ENCODE data around the gene CALML4. TPM values are rescaled to one million over a fixed set of nuclear protein-coding genes. Genes with fewer than 3 reads are reported as not detected.

CALML4 gene
- total and polyA plus RNA-seq, 7 donors = 0.85 to 2.2 (median 1.4) TPM

GRCh38 chr15:68205954-68206539 is 915 bp upstream of the CALML4 start:
- 68 to 72% (median 70%) methylated on average over 14 of the region's 14 CpGs for WGBS, 3 donors
- DNase-seq (peak; percentile 62 to 76), ATAC-seq (peak in 2 of 4 donors; percentile 18 to 33)
- intact Hi-C loops (cut with DNase I) = no loop called here
- Histone ChIP-seq H3K4me1 (peaks cover 15% of the 10 kb centered on the region), H3K4me3 (peak overlapping the region; percentile 50), H3K36me3 (ENCODE audit: insufficient read depth in 1 of 2, low read depth in 1 of 2) (no peaks in the 10 kb centered on the region), H3K27ac (no peak overlapping the region), H3K27me3 (ENCODE audit: insufficient read depth in 3 of 3, low read length in 2 of 3) (no peaks in the 10 kb centered on the region), H3K9me3 (no peaks in the 10 kb centered on the region)
- TF ChIP-seq CTCF (IDR thresholded peaks at IDR 0.05) = no peak

- DNase-seq (no peak), ATAC-seq (peak in 1 of 4 donors; percentile 17)
- Histone ChIP-seq H3K9me3 (no peaks in the 10 kb centered on the region), H3K36me3 (ENCODE audit: insufficient read depth in 1 of 2, low read depth in 1 of 2) (no peaks in the 10 kb centered on the region), H3K27me3 (ENCODE audit: insufficient read depth in 3 of 3, low read length in 2 of 3) (no peaks in the 10 kb centered on the region), H3K4me3 (peak overlapping the region; percentile 50), H3K4me1 (peaks cover 15% of the 10 kb centered on the region), H3K27ac (no peak overlapping the region)
- 57 to 62% (median 60%) methylated on average over 13 of the region's 13 CpGs for WGBS, 3 donors
- intact Hi-C loops (cut with DNase I) = no loop called here
- no peak for TF ChIP-seq CTCF (IDR thresholded peaks at IDR 0.05)
Observed at GRCh38 chr15:68205558-68205944, 419 bp upstream of the CALML4 start.

- no peak overlapping the region for H3K27ac ChIP-seq
- ATAC-seq (no peak), DNase-seq (no peak)
- no peaks in the 10 kb centered on the region for H3K36me3 ChIP-seq (ENCODE audit: insufficient read depth in 1 of 2, low read depth in 1 of 2)
- H3K27me3 ChIP-seq (ENCODE audit: insufficient read depth in 3 of 3, low read length in 2 of 3) = no peaks in the 10 kb centered on the region
- intact Hi-C loops (cut with DNase I) = no loop called here
- 70 to 87% (median 71%) methylated on average over 7 of the region's 7 CpGs for WGBS, 3 donors
- H3K9me3 ChIP-seq = no peaks in the 10 kb centered on the region
- no peak for TF ChIP-seq CTCF (IDR thresholded peaks at IDR 0.05)
- H3K4me1 ChIP-seq = peaks cover 15% of the 10 kb centered on the region
- peak overlapping the region; percentile 50 for H3K4me3 ChIP-seq
Observed at GRCh38 chr15:68204361-68204760, 771 bp downstream of the CALML4 start.

- no peak for ATAC-seq
- H3K4me1 ChIP-seq = peaks cover 15% of the 10 kb centered on the region
- 81 to 98% (median 91%) methylated on average over 5 of the region's 5 CpGs for WGBS, 3 donors
Observed at GRCh38 chr15:68203956-68204355, 1.2 kb downstream of the CALML4 start.

More at GRCh38 chr15:68203956-68204355, 1.2 kb downstream of the CALML4 start:
- intact Hi-C loops (cut with DNase I) = no loop called here
- Histone ChIP-seq H3K4me3 (no peak overlapping the region), H3K9me3 (no peaks in the 10 kb centered on the region), H3K36me3 (ENCODE audit: insufficient read depth in 1 of 2, low read depth in 1 of 2) (no peaks in the 10 kb centered on the region), H3K27ac (no peak overlapping the region), H3K27me3 (ENCODE audit: insufficient read depth in 3 of 3, low read length in 2 of 3) (no peaks in the 10 kb centered on the region)
- TF ChIP-seq CTCF (IDR thresholded peaks at IDR 0.05) = no peak
- DNase-seq = no peak

Measured in psoas muscle (tissue), 8 donors.